Tibial nerve (tissue), 4 donors: ENCODE measurements around the gene FMNL2. TPM values are rescaled to one million over a fixed set of nuclear protein-coding genes. Genes with fewer than 3 reads are reported as not detected.

Source experiments
- DNase-seq, 2 donors: peaks; one replicate each; pipeline ENCODE4 v3.0.0-alpha.2; 2019; ENCODE audit warnings: low spot score in 2 of 2
- H3K27ac ChIP-seq, 4 donors: fragments of 200-600 bp; sonication (generic) in 3 of 4; one replicate each; pipeline ENCODE4 v1.5.1; 2017 to 2019; ENCODE audit warnings: mild to moderate bottlenecking in 1 of 4
- H3K27me3 ChIP-seq, 2 donors: fragments of 200-600 bp; sonication (generic) in 1 of 2; one replicate each; pipeline versions ENCODE4 v1.5.1 to v1.6.0; 2017 to 2019
- H3K36me3 ChIP-seq, 3 donors: fragments of 200-600 bp; sonication (generic); one replicate each; pipeline ENCODE4 v1.5.1; 2018 to 2019
- H3K4me1 ChIP-seq, 4 donors: fragments of 200-600 bp; sonication (generic) in 3 of 4; one replicate each; pipeline ENCODE4 v1.5.1; 2017 to 2019
- H3K4me3 ChIP-seq, 4 donors: fragments of 200-600 bp; sonication (generic) in 3 of 4; one replicate each; pipeline ENCODE4 v1.5.1; 2017 to 2019; ENCODE audit warnings: mild to moderate bottlenecking in 1 of 4, moderate library complexity in 1 of 4
- H3K9me3 ChIP-seq, 4 donors: fragments of 200-600 bp; sonication (generic) in 3 of 4; one replicate each; pipeline ENCODE4 v1.5.1; 2017 to 2019
- CTCF ChIP-seq, 5 experiments: fragments of 200-600 bp in 3 of 5; fragments of 450-650 bp in 2 of 5; sonication (generic) in 3 of 5; IDR thresholded peaks; one replicate each; pipeline ENCODE4 v1.5.1; 2016 to 2019; ENCODE audit warnings: antibody characterized with exemption in 5 of 5, mild to moderate bottlenecking in 3 of 5, moderate library complexity in 2 of 5
- EP300 ChIP-seq, 2 donors: sonication (generic); formaldehyde crosslinking; IDR thresholded peaks; one replicate each; pipeline ENCODE4 v1.6.1; 2017; ENCODE audit warnings: antibody characterized with exemption in 2 of 2, mild to moderate bottlenecking in 1 of 2
- POLR2A ChIP-seq, 2 donors: fragments of 450-650 bp; IDR thresholded peaks; one replicate each; pipeline ENCODE4 v1.6.1; 2017; ENCODE audit warnings: antibody characterized with exemption in 2 of 2, mild to moderate bottlenecking in 2 of 2, moderate library complexity in 2 of 2
- WGBS, 2 donors: methylation state at CpG; one replicate each; pipeline ENCODE4 v1.1.5; 2018; 5-methylcytosine and 5-hydroxymethylcytosine counted together
- total RNA-seq, 4 donors: library from RNA; depleted of rRNA; stranded (reverse); fragments of >200 nt; gene quantifications; one replicate each; pipeline ENCODE4 v1.1.0, GENCODE V29; 2016

The FMNL2 gene
- total RNA-seq, 4 donors from 2014 or later: 94.5 to 131 (median 98.1) TPM

- Histone ChIP-seq H3K4me1 (peaks cover 0 to 84% (median 45%) of the 10 kb centered on the region in 4 donors), H3K36me3 (no peaks in the 10 kb centered on the region), H3K27ac (peak overlapping the region in 2 of 4 donors; percentile 86 to 91), H3K27me3 (no peaks in the 10 kb centered on the region), H3K4me3 (no peak overlapping the region), H3K9me3 (no peaks in the 10 kb centered on the region)
- 56 to 74% methylated on average over 6 of the region's 6 CpGs for WGBS, 2 donors
- DNase-seq: no peak
- TF ChIP-seq CTCF (IDR thresholded peaks at IDR 0.05) (no peak), EP300 (IDR thresholded peaks at IDR 0.05) (no peak), POLR2A (IDR thresholded peaks at IDR 0.05) (no peak)
Observed at GRCh38 chr2:152460567-152460966, 125.6 kb downstream of the FMNL2 start.

GRCh38 chr2:152462120-152462519, 127.1 kb downstream of the FMNL2 start:
- H3K27ac ChIP-seq: peak overlapping the region; percentile 4 to 91 (median 48)
- H3K36me3 ChIP-seq: no peaks in the 10 kb centered on the region
- TF ChIP-seq POLR2A (IDR thresholded peaks at IDR 0.05): no peak
- no peak for TF ChIP-seq EP300 (IDR thresholded peaks at IDR 0.05)
- TF ChIP-seq CTCF (IDR thresholded peaks at IDR 0.05): no peak
- no peak for DNase-seq
- no peak overlapping the region for H3K4me3 ChIP-seq
- no peaks in the 10 kb centered on the region for H3K9me3 ChIP-seq
- H3K4me1 ChIP-seq: peaks cover 0 to 90% (median 59%) of the 10 kb centered on the region in 4 donors
- WGBS, 2 donors: 70 to 81% methylated on average over 3 of the region's 3 CpGs
- no peaks in the 10 kb centered on the region for H3K27me3 ChIP-seq

GRCh38 chr2:152462779-152463178, 127.8 kb downstream of the FMNL2 start:
- no peaks in the 10 kb centered on the region for H3K36me3 ChIP-seq
- TF ChIP-seq POLR2A (IDR thresholded peaks at IDR 0.05) (no peak), CTCF (IDR thresholded peaks at IDR 0.05) (no peak), EP300 (IDR thresholded peaks at IDR 0.05) (peak in 1 of 2 donors; percentile 41)
- peak overlapping the region; percentile 4 to 91 (median 74) for H3K27ac ChIP-seq
- H3K4me3 ChIP-seq: no peak overlapping the region
- H3K9me3 ChIP-seq: no peaks in the 10 kb centered on the region
- DNase-seq: no peak
- H3K27me3 ChIP-seq: no peaks in the 10 kb centered on the region
- H3K4me1 ChIP-seq: peaks cover 0 to 90% (median 62%) of the 10 kb centered on the region in 4 donors
- WGBS, 2 donors: 42 to 47% methylated on average over 5 of the region's 5 CpGs

GRCh38 chr2:152464851-152465470, 130.0 kb downstream of the FMNL2 start:
- DNase-seq: no peak
- WGBS, 2 donors: 66 to 70% methylated on average over 7 of the region's 7 CpGs
- Histone ChIP-seq H3K27ac (peak overlapping the region; percentile 39 to 91 (median 74)), H3K27me3 (no peaks in the 10 kb centered on the region), H3K4me3 (no peak overlapping the region), H3K4me1 (peaks cover 0 to 93% (median 68%) of the 10 kb centered on the region in 4 donors), H3K36me3 (no peaks in the 10 kb centered on the region), H3K9me3 (no peaks in the 10 kb centered on the region)
- TF ChIP-seq POLR2A (IDR thresholded peaks at IDR 0.05) (no peak), CTCF (IDR thresholded peaks at IDR 0.05) (no peak), EP300 (IDR thresholded peaks at IDR 0.05) (no peak)

GRCh38 chr2:152465541-152465940, 130.6 kb downstream of the FMNL2 start:
- TF ChIP-seq POLR2A (IDR thresholded peaks at IDR 0.05) (no peak), EP300 (IDR thresholded peaks at IDR 0.05) (no peak)
- no peaks in the 10 kb centered on the region for H3K9me3 ChIP-seq
- H3K27me3 ChIP-seq: no peaks in the 10 kb centered on the region
- no peaks in the 10 kb centered on the region for H3K36me3 ChIP-seq
- H3K4me1 ChIP-seq: peaks cover 0 to 93% (median 68%) of the 10 kb centered on the region in 4 donors
- WGBS, 2 donors: 53 to 65% methylated on average over 3 of the region's 3 CpGs
- H3K4me3 ChIP-seq: no peak overlapping the region
- DNase-seq: no peak
- peak overlapping the region; percentile 39 to 91 (median 74) for H3K27ac ChIP-seq
